ENCODE measurements around the gene IL1R2.

DNA sequence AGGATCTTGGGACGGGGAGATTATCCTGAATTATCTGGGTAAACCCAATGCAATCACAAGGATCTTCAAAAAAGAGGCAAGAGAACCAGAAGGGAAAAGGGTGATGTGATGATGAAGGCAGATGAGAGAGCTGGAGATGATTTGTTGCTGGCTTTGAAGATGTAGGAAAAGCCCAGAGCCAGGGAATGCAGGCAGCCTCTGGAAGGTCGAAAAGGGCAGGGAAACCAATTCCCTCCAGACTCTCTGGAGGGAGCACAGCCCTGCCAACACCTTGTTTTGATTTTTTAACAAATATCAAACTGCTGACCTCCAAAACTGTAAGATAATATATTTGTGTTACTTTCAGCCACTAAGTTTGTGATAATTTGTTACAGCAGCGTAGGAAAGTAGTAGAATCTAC lies 48.9 kb upstream of the IL1R2 start:
- TF ChIP-seq, protein P1, sequence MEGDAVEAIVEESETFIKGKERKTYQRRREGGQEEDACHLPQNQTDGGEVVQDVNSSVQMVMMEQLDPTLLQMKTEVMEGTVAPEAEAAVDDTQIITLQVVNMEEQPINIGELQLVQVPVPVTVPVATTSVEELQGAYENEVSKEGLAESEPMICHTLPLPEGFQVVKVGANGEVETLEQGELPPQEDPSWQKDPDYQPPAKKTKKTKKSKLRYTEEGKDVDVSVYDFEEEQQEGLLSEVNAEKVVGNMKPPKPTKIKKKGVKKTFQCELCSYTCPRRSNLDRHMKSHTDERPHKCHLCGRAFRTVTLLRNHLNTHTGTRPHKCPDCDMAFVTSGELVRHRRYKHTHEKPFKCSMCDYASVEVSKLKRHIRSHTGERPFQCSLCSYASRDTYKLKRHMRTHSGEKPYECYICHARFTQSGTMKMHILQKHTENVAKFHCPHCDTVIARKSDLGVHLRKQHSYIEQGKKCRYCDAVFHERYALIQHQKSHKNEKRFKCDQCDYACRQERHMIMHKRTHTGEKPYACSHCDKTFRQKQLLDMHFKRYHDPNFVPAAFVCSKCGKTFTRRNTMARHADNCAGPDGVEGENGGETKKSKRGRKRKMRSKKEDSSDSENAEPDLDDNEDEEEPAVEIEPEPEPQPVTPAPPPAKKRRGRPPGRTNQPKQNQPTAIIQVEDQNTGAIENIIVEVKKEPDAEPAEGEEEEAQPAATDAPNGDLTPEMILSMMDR (conservative IDR thresholded peaks at IDR 0.05 in 1 of 2, IDR thresholded peaks at IDR 0.05 in 1 of 2; ENCODE audit: low read depth in 1 of 2, low read length in 2 of 2) = no peak
- no peak for TF ChIP-seq EZH2 (IDR thresholded peaks at IDR 0.05; ENCODE audit: low read length, missing control alignments)
